HG03565 (cell line): ENCODE data around the gene CD46.

Source experiments
- ATAC-seq: cut with Tn5 transposase; IDR thresholded peaks from one replicate; pipeline ENCODE4 v1.9.1; 2021; ENCODE audit warnings: mild to moderate bottlenecking, moderate library complexity; ENCODE audit not compliant: unreplicated experiment

CD46 gene

GRCh38 chr1:207844371-207844770 lies 92.5 kb downstream of the CD46 start:
- ATAC-seq: no peak
